Measurements from ENCODE around the gene EDNRA.

EDNRA gene

GRCh38 chr4:147532896-147533295, 52.0 kb downstream of the EDNRA start:
- no peak overlapping the region for H3K4me2 ChIP-seq (ENCODE audit: low read length)
- no peaks in the 10 kb centered on the region for H3K9me2 ChIP-seq (ENCODE audit: low read depth, low read length)
- no peak overlapping the region for H3K27ac ChIP-seq (ENCODE audit: low read depth, low read length, poor library complexity, severe bottlenecking)
- no peaks in the 10 kb centered on the region for H3K27me3 ChIP-seq (ENCODE audit: insufficient read depth, low read length)
- H3F3A ChIP-seq (ENCODE audit: insufficient read depth, low read length) = no peaks in the 10 kb centered on the region
- no peaks in the 10 kb centered on the region for H3K36me3 ChIP-seq (ENCODE audit: insufficient read depth, low read length)
- no peak overlapping the region for H2AFZ ChIP-seq (ENCODE audit: low read length)
- H3K4me1 ChIP-seq (ENCODE audit: insufficient read depth, low read length, severe bottlenecking) = no peaks in the 10 kb centered on the region
- H3K79me2 ChIP-seq (ENCODE audit: insufficient read depth, low read length) = no peaks in the 10 kb centered on the region
- no peaks in the 10 kb centered on the region for H4K20me1 ChIP-seq (ENCODE audit: insufficient read depth, low read length)
- TF ChIP-seq EZH2 (IDR thresholded peaks at IDR 0.05; ENCODE audit: borderline replicate concordance, low read length) = no peak
- H3K4me3 ChIP-seq (ENCODE audit: low read depth, low read length, poor library complexity, severe bottlenecking) = no peak overlapping the region
- H3K9ac ChIP-seq (ENCODE audit: low read length) = no peak overlapping the region
- no peaks in the 10 kb centered on the region for H3K9me3 ChIP-seq (ENCODE audit: low read length)

GRCh38 chr4:147533331-147533730, 52.4 kb downstream of the EDNRA start:
- H3K9me3 ChIP-seq (ENCODE audit: low read length) = no peaks in the 10 kb centered on the region

GRCh38 chr4:147535124-147535523, 54.2 kb downstream of the EDNRA start:
- no peaks in the 10 kb centered on the region for H3K9me3 ChIP-seq (ENCODE audit: low read length)
- TF ChIP-seq, protein P1, sequence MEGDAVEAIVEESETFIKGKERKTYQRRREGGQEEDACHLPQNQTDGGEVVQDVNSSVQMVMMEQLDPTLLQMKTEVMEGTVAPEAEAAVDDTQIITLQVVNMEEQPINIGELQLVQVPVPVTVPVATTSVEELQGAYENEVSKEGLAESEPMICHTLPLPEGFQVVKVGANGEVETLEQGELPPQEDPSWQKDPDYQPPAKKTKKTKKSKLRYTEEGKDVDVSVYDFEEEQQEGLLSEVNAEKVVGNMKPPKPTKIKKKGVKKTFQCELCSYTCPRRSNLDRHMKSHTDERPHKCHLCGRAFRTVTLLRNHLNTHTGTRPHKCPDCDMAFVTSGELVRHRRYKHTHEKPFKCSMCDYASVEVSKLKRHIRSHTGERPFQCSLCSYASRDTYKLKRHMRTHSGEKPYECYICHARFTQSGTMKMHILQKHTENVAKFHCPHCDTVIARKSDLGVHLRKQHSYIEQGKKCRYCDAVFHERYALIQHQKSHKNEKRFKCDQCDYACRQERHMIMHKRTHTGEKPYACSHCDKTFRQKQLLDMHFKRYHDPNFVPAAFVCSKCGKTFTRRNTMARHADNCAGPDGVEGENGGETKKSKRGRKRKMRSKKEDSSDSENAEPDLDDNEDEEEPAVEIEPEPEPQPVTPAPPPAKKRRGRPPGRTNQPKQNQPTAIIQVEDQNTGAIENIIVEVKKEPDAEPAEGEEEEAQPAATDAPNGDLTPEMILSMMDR (IDR thresholded peaks at IDR 0.05; ENCODE audit: low read length) = no peak
- TF ChIP-seq EZH2 (IDR thresholded peaks at IDR 0.05; ENCODE audit: borderline replicate concordance, low read length) = no peak
- no peaks in the 10 kb centered on the region for H3K79me2 ChIP-seq (ENCODE audit: insufficient read depth, low read length)
- no peaks in the 10 kb centered on the region for H3K36me3 ChIP-seq (ENCODE audit: insufficient read depth, low read length)
- no peak overlapping the region for H3K9ac ChIP-seq (ENCODE audit: low read length)
- H4K20me1 ChIP-seq (ENCODE audit: insufficient read depth, low read length) = no peaks in the 10 kb centered on the region
- H3K27me3 ChIP-seq (ENCODE audit: insufficient read depth, low read length) = no peaks in the 10 kb centered on the region
- no peaks in the 10 kb centered on the region for H3F3A ChIP-seq (ENCODE audit: insufficient read depth, low read length)
- no peak overlapping the region for H3K4me3 ChIP-seq (ENCODE audit: low read depth, low read length, poor library complexity, severe bottlenecking)
- H2AFZ ChIP-seq (ENCODE audit: low read length) = no peak overlapping the region
- H3K4me1 ChIP-seq (ENCODE audit: insufficient read depth, low read length, severe bottlenecking) = no peaks in the 10 kb centered on the region
- H3K9me2 ChIP-seq (ENCODE audit: low read depth, low read length) = no peaks in the 10 kb centered on the region
- no peak overlapping the region for H3K4me2 ChIP-seq (ENCODE audit: low read length)
- no peak overlapping the region for H3K27ac ChIP-seq (ENCODE audit: low read depth, low read length, poor library complexity, severe bottlenecking)

More at GRCh38 chr4:147533331-147533730, 52.4 kb downstream of the EDNRA start:
- Histone ChIP-seq H3K9ac (ENCODE audit: low read length) (no peak overlapping the region), H3K9me2 (ENCODE audit: low read depth, low read length) (no peaks in the 10 kb centered on the region), H3K36me3 (ENCODE audit: insufficient read depth, low read length) (no peaks in the 10 kb centered on the region), H4K20me1 (ENCODE audit: insufficient read depth, low read length) (no peaks in the 10 kb centered on the region), H3K27ac (ENCODE audit: low read depth, low read length, poor library complexity, severe bottlenecking) (no peak overlapping the region), H3K27me3 (ENCODE audit: insufficient read depth, low read length) (no peaks in the 10 kb centered on the region), H2AFZ (ENCODE audit: low read length) (no peak overlapping the region), H3K79me2 (ENCODE audit: insufficient read depth, low read length) (no peaks in the 10 kb centered on the region), H3K4me3 (ENCODE audit: low read depth, low read length, poor library complexity, severe bottlenecking) (no peak overlapping the region), H3K4me1 (ENCODE audit: insufficient read depth, low read length, severe bottlenecking) (no peaks in the 10 kb centered on the region), H3F3A (ENCODE audit: insufficient read depth, low read length) (no peaks in the 10 kb centered on the region), H3K4me2 (ENCODE audit: low read length) (no peak overlapping the region)
- TF ChIP-seq, protein P1 (IDR thresholded peaks at IDR 0.05; ENCODE audit: low read length) = no peak
- TF ChIP-seq EZH2 (IDR thresholded peaks at IDR 0.05; ENCODE audit: borderline replicate concordance, low read length) = no peak

GRCh38 chr4:147538711-147539110, 57.8 kb downstream of the EDNRA start:
- no peaks in the 10 kb centered on the region for H3K9me2 ChIP-seq (ENCODE audit: low read depth, low read length)
- no peak overlapping the region for H3K27ac ChIP-seq (ENCODE audit: low read depth, low read length, poor library complexity, severe bottlenecking)
- H3K4me2 ChIP-seq (ENCODE audit: low read length) = no peak overlapping the region
- H3K4me1 ChIP-seq (ENCODE audit: insufficient read depth, low read length, severe bottlenecking) = no peaks in the 10 kb centered on the region
- no peaks in the 10 kb centered on the region for H3K27me3 ChIP-seq (ENCODE audit: insufficient read depth, low read length)
- no peak for TF ChIP-seq EZH2 (IDR thresholded peaks at IDR 0.05; ENCODE audit: borderline replicate concordance, low read length)
- TF ChIP-seq, protein P1 (IDR thresholded peaks at IDR 0.05; ENCODE audit: low read length) = no peak
- no peaks in the 10 kb centered on the region for H3K36me3 ChIP-seq (ENCODE audit: insufficient read depth, low read length)
- H3K9ac ChIP-seq (ENCODE audit: low read length) = no peak overlapping the region
- H3F3A ChIP-seq (ENCODE audit: insufficient read depth, low read length) = no peaks in the 10 kb centered on the region
- H3K79me2 ChIP-seq (ENCODE audit: insufficient read depth, low read length) = no peaks in the 10 kb centered on the region
- no peak overlapping the region for H2AFZ ChIP-seq (ENCODE audit: low read length)
- H4K20me1 ChIP-seq (ENCODE audit: insufficient read depth, low read length) = no peaks in the 10 kb centered on the region
- H3K4me3 ChIP-seq (ENCODE audit: low read depth, low read length, poor library complexity, severe bottlenecking) = no peak overlapping the region
- no peaks in the 10 kb centered on the region for H3K9me3 ChIP-seq (ENCODE audit: low read length)

Measured in OCI-LY1 (cell line).